GM19452 (cell line): ENCODE results near the gene ROBO3.

Source experiments
- ATAC-seq: cut with Tn5 transposase; IDR thresholded peaks from one replicate; pipeline ENCODE4 v1.9.1; 2021; ENCODE audit not compliant: unreplicated experiment

ROBO3 gene

GRCh38 chr11:124919898-124920297 is 54.7 kb downstream of the ROBO3 start:
- no peak for ATAC-seq

DNA sequence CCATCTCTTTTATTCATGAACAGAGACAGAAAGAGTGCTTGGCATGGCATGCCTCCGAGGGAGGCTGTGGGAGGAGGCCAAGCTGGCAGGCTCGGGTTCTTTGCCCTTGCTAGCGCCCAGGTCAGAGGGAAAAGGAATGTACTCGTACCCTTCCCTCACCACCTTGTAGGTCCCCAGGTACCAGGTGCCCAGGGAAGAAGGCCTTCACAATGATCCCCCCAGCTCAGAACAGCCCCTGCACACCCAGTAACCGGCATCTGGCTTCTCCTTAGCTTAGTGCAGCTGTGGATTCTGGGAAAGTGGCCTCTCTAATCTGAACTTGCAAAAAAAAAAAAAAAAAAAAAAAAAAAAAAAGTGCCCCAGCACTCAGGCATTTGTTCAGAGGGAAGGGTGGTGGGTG is 55.1 kb downstream of the ROBO3 start:
- ATAC-seq = no peak

DNA sequence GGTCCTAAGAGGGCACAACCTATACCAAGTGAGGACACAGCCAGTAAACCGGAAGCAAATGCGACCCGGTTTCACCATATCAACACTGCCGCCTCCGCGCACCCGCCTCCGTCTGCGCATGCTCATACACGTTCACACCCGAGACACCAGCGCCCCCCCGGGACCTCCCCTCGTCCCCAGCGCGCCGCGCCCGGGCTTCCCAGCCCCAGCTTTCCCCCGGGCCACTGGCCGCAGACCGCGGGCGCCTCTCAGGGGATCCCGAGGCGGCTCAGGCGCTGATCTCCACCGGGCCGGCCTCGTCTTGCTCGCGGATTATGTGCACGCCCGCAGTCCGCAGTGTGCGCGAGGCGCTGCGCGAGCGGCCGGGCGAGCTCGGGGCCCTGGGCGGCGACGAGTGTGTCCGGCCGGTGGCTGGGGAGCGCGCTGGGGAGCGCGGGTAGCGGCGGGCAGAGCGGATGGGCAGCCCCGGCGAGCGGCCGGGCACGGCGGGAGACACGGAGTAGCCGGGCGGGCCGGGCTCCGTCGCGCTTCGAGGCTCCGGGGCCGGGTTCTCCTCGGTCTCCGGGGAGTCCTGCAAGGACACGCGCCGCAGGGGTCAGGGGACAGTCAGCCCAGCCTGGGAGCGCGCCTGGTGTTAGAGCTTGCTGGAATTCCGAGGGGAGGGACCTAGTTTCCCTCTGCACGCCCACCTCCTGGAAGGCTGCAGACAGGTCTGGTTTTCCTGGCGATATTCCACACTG is 55.8 kb downstream of the ROBO3 start:
- ATAC-seq = peak; percentile 70

GRCh38 chr11:124922831-124923230 is 57.6 kb downstream of the ROBO3 start:
- ATAC-seq = no peak

GRCh38 chr11:124923296-124923695 is 58.1 kb downstream of the ROBO3 start:
- no peak for ATAC-seq

- no peak for ATAC-seq
Measured at GRCh38 chr11:124928942-124929665, 63.9 kb downstream of the ROBO3 start.

DNA sequence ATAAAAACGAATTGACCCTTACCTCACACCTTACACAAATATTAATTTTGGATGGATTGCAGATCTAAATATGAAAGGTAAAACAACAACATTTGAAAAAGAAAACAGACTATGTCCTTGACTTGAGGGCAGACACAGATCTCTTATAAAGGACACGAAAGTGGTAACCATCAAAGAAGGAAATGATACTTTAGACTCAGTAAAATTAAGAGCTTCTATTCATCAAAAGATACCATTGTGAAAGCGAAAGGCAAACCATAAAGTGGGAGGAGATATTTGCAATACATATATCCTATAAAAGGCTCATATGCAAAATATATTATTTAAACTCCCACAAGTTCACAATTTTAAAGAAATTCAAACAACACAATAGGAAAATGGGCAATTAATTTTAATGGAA is 65.6 kb downstream of the ROBO3 start:
- ATAC-seq = peak; percentile 82
